Sigmoid colon (tissue), 4 donors: ENCODE data around the gene ITGB2.

ENCODE experiments used
- POLR2AphosphoS5 ChIP-seq, 4 donors: sonication (generic); formaldehyde crosslinking; IDR thresholded peaks; one replicate each; pipeline ENCODE4 v1.6.1; 2017; ENCODE audit warnings: antibody characterized with exemption in 4 of 4
- TF ChIP-seq, protein P1 (sequence below), 4 experiments: fragments of 450-650 bp in 3 of 4; fragments of 200-600 bp in 1 of 4; IDR thresholded peaks; one replicate each; pipeline ENCODE4 v1.5.1; 2016 to 2019; ENCODE audit warnings: antibody characterized with exemption in 4 of 4, mild to moderate bottlenecking in 3 of 4, moderate library complexity in 2 of 4

DNA sequence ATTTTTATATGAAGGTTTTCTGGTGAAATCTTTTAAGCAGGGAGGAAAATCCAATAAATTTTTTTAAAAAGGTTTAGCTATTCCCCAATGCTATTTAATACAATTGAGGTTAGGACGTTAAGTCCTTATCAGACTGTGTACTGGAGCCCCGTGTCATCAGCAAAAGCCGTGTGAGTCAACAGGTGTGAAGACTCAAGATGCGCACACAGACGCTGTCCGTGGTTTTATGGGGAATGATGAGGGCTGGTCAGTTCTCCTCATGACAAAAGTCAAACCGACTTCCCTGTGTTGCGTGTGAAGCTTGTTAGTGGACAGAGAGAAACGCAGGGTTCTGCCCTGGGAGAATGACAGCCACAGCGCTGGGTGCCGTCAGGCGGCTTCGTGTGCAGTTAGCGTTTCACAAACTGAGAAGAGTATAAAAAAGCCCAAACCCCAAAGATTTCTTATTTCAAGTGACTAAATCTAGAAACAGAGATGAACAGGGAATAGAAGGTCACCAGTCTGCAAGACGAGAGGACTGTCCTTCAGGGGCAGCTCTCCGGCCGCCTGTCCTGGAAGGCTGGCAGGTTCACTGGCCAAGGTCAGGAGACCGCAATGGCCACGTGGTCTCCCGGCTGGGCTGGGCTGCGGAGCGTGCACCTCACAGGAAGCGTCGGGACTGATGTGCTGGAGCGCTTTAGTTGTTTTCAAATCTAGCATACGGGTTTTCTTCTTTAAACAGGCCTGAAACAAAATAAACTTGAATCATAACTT is 69.6 kb downstream of the ITGB2 start:
- TF ChIP-seq, protein P1, sequence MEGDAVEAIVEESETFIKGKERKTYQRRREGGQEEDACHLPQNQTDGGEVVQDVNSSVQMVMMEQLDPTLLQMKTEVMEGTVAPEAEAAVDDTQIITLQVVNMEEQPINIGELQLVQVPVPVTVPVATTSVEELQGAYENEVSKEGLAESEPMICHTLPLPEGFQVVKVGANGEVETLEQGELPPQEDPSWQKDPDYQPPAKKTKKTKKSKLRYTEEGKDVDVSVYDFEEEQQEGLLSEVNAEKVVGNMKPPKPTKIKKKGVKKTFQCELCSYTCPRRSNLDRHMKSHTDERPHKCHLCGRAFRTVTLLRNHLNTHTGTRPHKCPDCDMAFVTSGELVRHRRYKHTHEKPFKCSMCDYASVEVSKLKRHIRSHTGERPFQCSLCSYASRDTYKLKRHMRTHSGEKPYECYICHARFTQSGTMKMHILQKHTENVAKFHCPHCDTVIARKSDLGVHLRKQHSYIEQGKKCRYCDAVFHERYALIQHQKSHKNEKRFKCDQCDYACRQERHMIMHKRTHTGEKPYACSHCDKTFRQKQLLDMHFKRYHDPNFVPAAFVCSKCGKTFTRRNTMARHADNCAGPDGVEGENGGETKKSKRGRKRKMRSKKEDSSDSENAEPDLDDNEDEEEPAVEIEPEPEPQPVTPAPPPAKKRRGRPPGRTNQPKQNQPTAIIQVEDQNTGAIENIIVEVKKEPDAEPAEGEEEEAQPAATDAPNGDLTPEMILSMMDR (IDR thresholded peaks at IDR 0.05): no peak
- no peak for TF ChIP-seq POLR2AphosphoS5 (IDR thresholded peaks at IDR 0.05)
